ENCODE data around the gene RASL11B.

GRCh38 chr4:52910115-52910514 is 48.0 kb downstream of the RASL11B start:
- TF ChIP-seq POLR2AphosphoS5 (IDR thresholded peaks at IDR 0.05; ENCODE audit: low read depth): no peak
- no peak for TF ChIP-seq CTCF (IDR thresholded peaks at IDR 0.05; ENCODE audit: insufficient read depth, low read length)
- no peak for TF ChIP-seq REST (IDR thresholded peaks at IDR 0.05; ENCODE audit: insufficient replicate concordance, low read depth)
- TF ChIP-seq SPI1 (IDR thresholded peaks at IDR 0.05; ENCODE audit: borderline replicate concordance, low read depth): no peak

All from HL-60 (cell line).